UCSD-AML1 (cell line): ENCODE measurements around the gene STMP1.
A peak's percentile ranks its signal among the peaks of the same experiment; 100 is the strongest.

Source experiments
- DNase-seq: peaks from one replicate; lab custom pipeline; 2025; ENCODE audit not compliant: unreplicated experiment; lab: John Stamatoyannopoulos, UW

The STMP1 gene

GRCh38 chr7:135693558-135693957 is 31.2 kb downstream of the STMP1 start:
- DNase-seq: no peak

GRCh38 chr7:135697276-135698049 is 35.1 kb downstream of the STMP1 start:
- DNase-seq: no peak

DNA sequence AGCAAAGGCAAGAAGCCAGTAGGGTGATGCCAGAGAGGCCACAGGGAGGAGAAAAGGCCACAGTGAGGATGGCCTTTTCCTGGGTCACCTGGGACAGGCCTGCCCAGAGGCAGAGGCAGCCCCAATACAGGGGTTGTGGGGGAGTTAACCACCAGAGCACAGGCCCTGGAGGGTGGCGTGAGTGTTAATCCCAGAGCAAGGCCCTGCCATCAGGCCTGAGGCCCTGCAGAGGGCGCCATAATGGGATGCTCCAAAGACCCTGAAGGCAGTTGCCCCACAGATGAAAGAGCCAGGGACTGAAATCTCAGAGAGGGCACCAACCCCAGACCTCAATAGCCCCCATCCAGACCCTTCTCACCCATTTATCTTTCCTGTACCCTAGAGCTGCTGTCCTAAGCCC is 41.8 kb downstream of the STMP1 start:
- peak; percentile 9 for DNase-seq

DNA sequence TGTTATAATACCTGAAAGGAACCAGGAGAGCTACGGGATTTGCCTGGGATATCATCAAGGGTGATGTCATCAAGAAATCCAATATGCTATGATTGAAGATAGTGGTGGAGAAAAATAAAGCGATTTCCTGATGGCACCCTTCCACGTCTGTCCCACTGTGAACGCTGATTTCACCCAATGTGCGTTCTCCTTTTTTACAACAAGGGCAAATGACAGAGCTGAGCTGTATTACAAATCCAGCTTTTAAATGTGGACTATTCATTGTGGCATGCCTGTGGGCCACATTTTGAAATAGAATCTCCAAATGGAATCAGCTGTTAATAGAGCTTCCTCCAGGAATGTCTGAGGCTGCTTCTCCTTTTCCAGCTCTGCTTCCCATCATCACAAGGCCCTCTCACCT is 42.4 kb downstream of the STMP1 start:
- no peak for DNase-seq

DNA sequence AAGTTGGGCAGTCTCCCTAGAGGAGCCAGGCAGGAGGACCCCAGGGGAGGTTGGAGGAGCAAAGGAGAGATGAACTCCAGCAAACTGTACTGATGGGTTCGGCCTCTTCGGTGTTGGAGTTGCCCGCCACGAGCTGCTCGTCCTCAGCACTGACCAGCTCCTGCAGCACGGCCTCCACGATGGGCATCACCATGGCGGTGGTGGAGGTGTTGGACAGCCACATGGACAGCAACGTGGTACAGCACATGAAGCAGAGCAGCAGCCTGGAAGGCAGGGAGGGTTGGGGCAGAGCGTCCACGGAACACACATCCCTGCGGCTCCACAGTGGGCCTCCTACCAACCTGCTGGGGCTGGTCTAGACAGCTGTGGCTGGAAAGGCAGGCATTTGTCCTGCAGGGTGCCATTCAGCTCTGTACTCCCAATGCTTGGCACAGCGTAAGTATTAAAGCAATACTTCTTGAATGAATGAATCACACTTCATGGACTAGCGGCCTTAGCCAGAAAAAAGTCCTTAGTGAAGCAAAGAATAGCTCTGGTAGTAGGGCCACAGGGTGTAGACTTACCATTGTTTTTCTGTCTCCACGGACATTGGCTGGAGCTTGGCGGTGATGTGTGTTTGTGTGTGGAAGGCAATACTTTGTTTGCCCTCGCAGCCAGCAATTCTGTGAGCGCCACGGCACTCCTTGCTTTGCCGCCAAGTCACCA is 43.9 kb downstream of the STMP1 start:
- no peak for DNase-seq

DNA sequence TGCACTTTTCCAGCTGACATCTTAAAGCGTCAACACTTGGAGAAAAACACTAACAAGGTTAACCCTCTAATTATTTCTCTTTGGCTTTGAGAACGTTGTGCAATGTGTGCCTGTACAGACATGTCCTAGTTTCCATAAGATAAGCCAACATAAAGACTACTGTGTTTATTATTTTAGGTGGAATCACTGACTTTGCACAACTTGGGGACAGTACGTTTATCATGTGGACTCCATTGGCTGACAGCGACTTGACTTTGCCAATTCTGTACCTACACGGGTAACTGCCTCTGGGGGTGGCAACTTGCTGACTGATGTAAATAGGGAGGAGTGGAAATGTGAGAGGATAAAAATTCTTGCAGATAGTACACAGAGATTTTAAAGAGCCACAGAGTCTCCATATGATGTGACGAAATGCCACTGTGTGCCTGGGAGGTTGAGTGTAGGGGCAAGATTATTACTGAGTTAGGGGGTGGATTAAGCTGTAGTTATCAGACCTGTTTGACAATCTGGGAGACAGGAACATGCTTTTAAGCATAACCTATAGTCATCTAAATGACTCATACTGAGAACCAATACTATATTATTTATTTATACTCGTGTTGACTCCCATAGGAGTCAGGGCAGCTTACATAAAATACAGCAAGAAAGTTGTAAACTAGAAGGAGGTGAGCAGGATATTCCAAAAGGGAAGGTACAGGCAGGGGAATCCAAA is 44.7 kb downstream of the STMP1 start:
- no peak for DNase-seq

DNA sequence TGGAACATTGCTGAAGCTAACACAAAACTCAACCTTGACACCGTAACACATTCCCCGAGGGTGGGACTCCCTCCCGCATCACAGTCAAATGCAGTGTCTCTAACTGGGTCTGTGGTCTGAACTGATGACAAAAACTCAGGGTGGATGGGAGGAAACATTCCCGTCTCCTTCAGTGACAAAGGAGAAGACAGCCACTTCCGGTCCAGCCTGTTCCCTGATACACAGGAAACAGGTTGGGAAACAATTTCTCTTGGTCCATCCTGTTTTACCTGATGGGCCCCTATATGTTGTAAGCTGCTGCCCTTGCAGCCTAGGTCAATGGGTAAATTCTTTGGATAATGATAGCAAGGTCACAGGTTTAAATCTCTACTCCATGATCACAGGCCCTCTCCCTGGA is 45.3 kb downstream of the STMP1 start:
- no peak for DNase-seq

DNA sequence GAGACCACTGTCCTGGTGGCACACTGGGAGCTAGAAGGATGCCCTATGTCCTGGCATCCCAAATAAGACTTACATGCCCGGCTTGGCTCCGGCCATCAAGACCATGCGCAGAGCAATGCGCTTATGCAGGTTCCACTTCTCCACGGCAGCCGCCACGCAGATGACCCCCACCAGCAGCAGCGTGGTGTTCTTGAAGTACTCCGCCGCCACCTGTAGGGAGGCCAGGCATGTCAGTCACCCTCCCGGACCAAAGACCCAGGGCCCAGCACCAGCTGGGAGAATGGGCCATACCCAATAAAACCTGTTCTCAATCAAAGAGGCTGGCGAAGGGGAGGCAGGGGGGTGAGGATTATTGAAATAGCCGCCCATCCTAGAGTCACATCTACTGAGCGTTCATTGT is 45.7 kb downstream of the STMP1 start:
- no peak for DNase-seq

DNA sequence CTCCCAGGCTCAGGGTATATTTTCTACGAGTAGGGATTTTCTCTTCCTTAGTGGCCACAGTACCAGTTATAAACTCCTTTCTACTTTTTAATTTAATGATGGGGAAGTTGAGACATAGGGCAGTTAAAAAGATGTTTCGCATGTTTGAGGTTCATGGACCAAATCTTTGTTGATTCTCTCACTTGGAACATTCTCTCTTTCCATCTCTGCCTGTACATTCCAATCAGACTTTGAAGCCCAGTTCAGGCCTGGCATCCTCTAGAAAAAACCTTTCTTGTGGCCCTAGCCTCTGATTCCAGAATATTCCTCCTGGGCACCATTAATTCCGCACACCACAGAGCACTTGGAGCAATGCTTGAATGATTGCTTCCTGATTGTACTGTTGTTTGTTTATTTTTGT is 47.2 kb downstream of the STMP1 start:
- DNase-seq: no peak

DNA sequence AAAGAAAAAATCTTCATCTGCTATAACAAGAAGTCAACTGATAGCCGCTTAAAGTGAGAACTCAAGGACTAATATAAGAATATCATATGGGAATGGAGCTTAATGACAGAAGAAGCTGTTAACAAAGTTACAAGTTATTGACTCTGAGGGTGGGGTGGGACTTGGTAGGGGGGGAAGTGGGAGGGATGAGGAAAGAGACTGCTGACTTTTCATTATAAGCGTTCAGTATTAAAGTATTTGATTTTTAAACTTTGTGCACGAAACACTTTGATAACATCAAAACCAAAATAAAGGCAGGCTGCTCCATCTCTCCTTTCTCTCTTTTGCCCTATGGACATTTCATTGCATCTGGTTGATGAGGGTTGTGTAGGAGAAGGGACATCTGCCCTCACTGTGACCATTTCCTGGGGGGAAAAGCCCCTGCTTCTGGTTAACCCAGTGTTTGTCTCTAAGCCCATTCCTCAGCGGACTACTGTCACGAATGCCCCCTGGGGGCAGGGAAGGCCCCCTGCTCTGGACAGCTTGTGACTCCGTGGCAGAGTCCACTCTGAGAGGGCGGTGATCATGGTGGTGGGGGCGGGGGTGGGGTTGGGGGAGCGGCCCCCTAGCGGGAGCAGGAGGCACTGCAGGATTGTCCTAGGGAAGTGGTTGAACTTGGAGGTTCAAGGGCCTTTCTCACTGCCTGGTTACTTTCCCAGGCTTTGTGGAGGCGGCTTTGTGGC is 48.3 kb downstream of the STMP1 start:
- DNase-seq: peak; percentile 10

- DNase-seq: no peak
Observed at GRCh38 chr7:135711139-135711469, 48.8 kb downstream of the STMP1 start.

- no peak for DNase-seq
Observed at GRCh38 chr7:135712182-135712782, 50.0 kb downstream of the STMP1 start.

GRCh38 chr7:135712796-135713195 is 50.5 kb downstream of the STMP1 start:
- DNase-seq: no peak

DNA sequence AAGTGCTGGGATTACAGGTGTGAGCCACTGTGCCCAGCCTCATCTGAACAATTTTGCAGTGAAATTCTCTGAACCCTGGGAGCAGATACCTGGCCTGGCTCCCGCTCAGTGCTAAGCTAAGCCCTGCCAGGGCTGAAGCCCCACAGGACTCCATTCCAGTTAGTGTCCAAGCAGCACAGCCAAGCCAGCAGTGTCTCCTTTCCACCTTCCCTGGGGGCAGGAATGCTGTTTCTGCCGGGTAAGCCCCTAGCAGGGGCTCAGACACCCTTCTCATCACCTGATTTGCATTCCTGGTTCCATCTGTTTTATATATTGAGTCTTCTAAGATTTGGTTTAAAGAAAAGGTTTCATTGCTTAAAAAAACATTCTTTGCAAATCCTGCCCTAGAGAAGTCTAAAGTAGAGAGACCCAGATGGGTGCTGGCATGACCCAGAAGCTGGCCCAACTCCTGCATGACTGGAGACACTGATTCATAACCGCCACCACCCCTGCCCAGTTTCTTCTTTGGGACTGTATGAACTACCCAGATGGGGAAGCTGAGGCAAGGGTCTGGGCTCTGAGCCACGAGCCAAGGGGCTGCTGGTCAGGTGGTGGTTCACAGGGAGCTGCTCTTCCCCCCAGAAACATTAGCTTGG is 51.6 kb downstream of the STMP1 start:
- DNase-seq: no peak

GRCh38 chr7:135714534-135715009 is 52.3 kb downstream of the STMP1 start:
- no peak for DNase-seq

GRCh38 chr7:135715055-135715522 is 52.8 kb downstream of the STMP1 start:
- DNase-seq: no peak

GRCh38 chr7:135715673-135716072 is 53.4 kb downstream of the STMP1 start:
- DNase-seq: no peak

DNA sequence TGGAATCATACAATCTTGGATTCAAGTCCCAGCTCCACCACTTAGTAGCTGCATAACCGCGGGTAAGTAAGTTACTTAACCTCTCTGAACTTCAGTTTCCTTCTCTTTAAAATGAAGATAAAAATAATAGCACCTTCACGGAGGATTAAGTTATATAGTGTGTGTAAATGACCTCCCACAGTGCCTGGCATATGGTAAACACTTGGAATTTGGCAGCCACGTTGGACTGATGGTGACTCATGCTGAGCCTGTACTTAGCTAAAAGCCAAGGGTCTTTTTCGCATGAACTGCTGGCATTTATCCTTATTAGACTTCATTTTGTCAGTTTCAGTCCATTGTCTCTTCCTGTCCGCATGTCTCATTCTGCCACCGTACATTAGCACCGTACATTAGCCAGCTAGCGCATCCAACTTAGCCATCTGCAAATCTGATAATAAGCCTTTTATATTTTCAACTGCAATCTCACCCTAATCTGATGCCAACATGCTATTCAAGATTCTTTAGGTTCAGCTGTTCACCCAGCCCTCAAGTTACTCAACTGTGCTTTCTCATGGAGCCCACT is 54.4 kb downstream of the STMP1 start:
- DNase-seq: no peak

DNA sequence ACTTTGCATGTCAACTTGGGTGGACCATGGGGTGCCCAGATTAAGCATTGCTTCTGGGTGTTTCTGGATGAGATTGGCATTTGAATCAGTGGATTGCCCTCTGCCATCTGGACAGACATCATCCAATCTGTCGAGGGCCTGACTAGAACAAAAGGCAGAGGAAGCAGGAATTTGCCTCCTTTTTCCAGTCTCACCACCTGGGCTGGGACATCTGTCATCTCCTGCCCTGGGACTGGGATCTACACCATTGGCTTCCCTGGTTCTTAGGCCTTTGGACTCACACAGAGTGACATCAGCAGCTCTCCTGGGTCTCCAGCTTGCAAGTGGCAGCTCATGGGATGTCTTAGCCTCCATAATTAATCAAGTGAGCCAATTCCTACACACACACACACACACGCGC is 55.4 kb downstream of the STMP1 start:
- no peak for DNase-seq

GRCh38 chr7:135718219-135718618 is 55.9 kb downstream of the STMP1 start:
- DNase-seq: no peak
